ENCODE results near the gene COP1.
"Not testable (repeated sequence)": the region's sequence is repeated elsewhere in the genome, so short reads cannot be mapped to it uniquely, and the experiment has no call there.

The COP1 gene

DNA sequence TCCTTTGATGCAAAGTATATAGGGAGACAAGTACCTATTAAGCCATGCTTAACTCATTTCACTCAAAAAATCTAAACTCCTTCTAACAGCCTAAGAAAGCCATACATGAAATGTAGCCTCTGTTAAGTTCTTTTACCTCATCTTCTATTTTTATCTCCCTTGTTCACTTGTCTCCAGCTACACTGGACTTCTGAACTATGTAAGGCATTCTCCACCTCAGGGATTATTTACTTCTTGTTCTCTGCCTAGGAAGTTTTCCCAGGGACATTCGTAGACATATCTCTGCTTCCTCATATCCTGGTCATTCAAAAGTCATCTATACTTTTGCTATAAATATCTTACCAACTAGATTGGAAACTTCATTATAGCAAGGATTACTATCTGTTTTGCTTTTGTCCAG, 96.9 kb downstream of the COP1 start:
- H3K4me3 ChIP-seq (ENCODE audit: low read depth, low read length): no peak overlapping the region
- TF ChIP-seq CTCF (IDR thresholded peaks at IDR 0.05; ENCODE audit: insufficient read depth, low read length, missing control alignments): no peak
- POLR2A ChIA-PET: no interaction called here
- peak; percentile 52 for DNase-seq (ENCODE audit: low read depth, low spot score)
- CTCF ChIA-PET: interaction anchor here (0.5 kb wide), 1 partner anchor 10 kb away, joined by 3 read pairs; no protein-coding TSS in a partner anchor

DNA sequence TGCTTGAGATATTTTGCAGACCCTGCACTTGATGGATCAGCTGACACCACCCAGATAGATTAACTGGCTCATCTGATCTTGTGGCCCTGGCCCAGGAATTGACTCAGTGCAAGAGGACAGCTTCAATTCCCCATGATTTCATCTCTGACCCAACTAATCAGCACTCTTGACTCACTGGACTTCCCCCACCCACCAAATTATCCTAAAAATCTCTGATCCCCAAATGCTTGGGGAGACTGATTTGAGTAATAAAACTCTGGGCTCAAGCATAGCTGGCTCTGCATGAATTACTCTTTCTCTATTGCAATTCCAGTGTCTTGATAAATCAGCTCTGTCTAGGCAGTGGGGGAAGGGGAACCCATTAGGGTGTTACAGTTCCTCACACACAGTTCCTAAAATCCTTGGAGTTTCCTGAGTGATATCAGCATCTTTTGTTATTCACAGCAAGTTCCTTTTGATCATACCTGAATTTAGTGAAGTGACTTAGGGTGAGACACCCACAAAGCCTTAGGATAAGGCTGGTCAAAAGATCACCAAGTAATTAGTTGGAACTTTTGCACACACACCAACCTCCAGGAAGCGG, 104.2 kb downstream of the COP1 start:
- ChIA-PET POLR2A (no interaction called here), CTCF (no interaction called here)
- no peak for DNase-seq (ENCODE audit: low read depth, low spot score)
- H3K4me3 ChIP-seq (ENCODE audit: low read depth, low read length): no peak overlapping the region
- TF ChIP-seq CTCF (IDR thresholded peaks at IDR 0.05; ENCODE audit: insufficient read depth, low read length, missing control alignments): no peak

DNA sequence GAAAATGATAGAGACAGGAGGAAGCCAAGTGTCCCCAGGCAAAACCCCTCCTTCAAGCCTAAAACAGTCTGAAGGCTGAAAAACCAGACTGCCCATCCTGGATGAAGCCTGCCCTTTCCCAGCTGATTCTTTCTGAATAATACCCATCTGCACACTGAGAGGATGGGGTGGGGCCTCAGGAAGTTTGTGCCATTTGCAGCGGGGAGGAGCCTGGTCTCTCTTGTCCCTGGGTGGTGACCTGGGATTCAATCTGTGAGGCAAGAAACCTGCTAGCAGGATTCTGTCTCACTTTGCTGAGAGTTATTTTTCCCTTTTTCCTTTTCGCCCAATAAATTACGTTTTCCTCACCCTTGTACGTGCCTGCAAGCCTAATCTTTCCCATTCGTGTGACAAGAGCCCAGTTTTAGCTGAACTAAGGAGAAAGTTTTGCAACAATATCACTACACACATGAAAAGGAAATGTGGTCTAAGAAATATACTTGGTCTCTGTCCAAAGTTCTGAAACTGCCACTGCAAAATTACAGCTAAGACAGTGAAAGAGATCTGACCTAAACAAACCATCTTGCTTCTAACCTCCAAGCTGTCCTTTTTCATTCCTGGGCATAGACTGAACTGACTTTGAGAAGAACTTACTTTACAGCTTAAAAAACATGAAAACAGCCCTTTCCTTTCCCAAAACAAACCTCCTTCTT, 105.0 kb downstream of the COP1 start:
- POLR2A ChIA-PET: no interaction called here

GRCh38 chr1:176098560-176098959, 108.5 kb downstream of the COP1 start:
- no peak for DNase-seq (ENCODE audit: low read depth, low spot score)
- ChIA-PET CTCF (no interaction called here), POLR2A (no interaction called here)
- H3K4me3 ChIP-seq (ENCODE audit: low read depth, low read length): no peak overlapping the region
- no peak for TF ChIP-seq CTCF (IDR thresholded peaks at IDR 0.05; ENCODE audit: insufficient read depth, low read length, missing control alignments)

More for the DNA sequence above, 105.0 kb downstream of the COP1 start:
- TF ChIP-seq CTCF (IDR thresholded peaks at IDR 0.05; ENCODE audit: insufficient read depth, low read length, missing control alignments): no peak
- no peak for DNase-seq (ENCODE audit: low read depth, low spot score)
- CTCF ChIA-PET: no interaction called here
- no peak overlapping the region for H3K4me3 ChIP-seq (ENCODE audit: low read depth, low read length)

DNA sequence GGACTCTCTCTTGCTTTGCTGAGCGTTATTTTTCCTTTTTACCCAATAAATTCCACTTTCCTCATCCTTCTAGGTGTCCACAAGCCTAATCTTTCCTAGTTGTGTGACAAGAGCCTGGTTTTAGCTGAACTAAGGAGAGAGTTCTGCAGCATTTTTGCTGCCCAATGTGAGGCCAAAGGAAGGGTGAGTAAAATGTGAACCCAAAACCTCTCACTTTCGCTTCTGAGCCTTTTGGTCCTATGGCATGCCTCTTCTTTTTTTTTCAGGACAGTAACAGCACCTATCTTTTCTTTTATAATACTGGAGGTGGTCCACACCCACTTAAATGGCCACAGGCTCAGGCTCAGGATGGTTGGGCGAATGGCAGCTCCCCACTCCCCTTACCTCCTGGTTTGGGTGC, 111.1 kb downstream of the COP1 start:
- ChIA-PET CTCF (no interaction called here), POLR2A (no interaction called here)
- no peak for DNase-seq (ENCODE audit: low read depth, low spot score)
- H3K4me3 ChIP-seq (ENCODE audit: low read depth, low read length): no peak overlapping the region
- no peak for TF ChIP-seq CTCF (IDR thresholded peaks at IDR 0.05; ENCODE audit: insufficient read depth, low read length, missing control alignments)

- ChIA-PET POLR2A (no interaction called here), CTCF (no interaction called here)
Observed at GRCh38 chr1:176090766-176091165, 116.3 kb downstream of the COP1 start.

DNA sequence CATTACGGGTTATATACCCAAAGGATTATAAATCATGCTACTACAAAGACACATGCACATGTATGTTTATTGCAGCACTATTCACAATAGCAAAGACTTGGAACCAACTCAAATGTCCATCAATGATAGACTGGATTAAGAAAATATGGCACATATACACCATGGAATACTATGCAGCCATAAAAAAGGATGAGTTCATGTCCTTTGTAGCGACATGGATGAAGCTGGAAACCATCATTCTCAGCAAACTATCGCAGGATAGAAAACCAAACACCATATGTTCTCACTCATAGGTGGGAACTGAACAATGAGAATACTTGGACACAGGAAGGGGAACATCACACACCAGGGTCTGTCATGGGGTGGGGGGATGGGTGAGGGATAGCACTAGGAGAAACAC, 119.3 kb downstream of the COP1 start:
- CTCF ChIA-PET; POLR2A ChIA-PET; H3K4me3 ChIP-seq (ENCODE audit: low read depth, low read length); DNase-seq (ENCODE audit: low read depth, low spot score): not testable (repeated sequence)

More at GRCh38 chr1:176090766-176091165, 116.3 kb downstream of the COP1 start:
- no peak for DNase-seq (ENCODE audit: low read depth, low spot score)
- TF ChIP-seq CTCF (IDR thresholded peaks at IDR 0.05; ENCODE audit: insufficient read depth, low read length, missing control alignments): no peak
- H3K4me3 ChIP-seq (ENCODE audit: low read depth, low read length): no peak overlapping the region
